ENCODE data around the gene PPIB. TPM values are rescaled to one million over a fixed set of nuclear protein-coding genes. Genes with fewer than 3 reads are reported as not detected.

Gene PPIB
- total RNA-seq, 1 experiment from 2014 or later: 410 TPM

DNA sequence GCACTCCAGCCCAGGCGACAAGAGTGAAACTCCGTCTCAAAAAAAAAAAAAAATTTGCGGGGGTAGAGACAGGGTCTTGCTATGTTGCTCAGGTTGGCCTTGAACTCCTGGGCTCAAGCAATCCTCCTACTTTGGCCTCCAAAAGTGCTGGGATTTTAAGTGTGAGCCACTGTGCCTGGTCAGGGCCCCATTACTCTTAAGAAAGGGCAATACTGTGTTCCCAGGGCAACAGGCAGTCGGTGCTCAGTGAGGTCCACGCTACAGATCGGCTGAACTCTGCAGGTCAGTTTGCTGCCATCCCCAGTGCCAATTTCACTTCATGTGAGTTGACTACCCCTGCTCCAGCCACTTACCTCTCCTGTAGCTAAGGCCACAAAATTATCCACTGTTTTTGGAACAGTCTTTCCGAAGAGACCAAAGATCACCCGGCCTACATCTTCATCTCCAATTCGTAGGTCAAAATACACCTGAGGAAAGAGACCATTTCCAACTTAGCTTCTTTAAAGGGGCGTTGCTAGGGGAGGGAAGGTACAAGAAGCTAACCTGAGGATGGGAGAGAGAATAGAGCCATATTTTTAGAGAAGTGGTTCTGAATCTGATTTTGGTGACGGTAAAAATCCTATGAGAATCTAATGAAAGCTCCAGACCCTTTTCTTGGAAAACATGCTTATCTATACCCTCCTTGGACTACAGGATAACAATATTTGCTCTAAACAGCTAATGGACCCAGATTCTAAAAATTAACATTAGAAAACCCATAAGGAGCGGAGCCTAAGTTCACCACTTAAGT lies 939 bp downstream of the PPIB start:
- TF ChIP-seq, protein P1, sequence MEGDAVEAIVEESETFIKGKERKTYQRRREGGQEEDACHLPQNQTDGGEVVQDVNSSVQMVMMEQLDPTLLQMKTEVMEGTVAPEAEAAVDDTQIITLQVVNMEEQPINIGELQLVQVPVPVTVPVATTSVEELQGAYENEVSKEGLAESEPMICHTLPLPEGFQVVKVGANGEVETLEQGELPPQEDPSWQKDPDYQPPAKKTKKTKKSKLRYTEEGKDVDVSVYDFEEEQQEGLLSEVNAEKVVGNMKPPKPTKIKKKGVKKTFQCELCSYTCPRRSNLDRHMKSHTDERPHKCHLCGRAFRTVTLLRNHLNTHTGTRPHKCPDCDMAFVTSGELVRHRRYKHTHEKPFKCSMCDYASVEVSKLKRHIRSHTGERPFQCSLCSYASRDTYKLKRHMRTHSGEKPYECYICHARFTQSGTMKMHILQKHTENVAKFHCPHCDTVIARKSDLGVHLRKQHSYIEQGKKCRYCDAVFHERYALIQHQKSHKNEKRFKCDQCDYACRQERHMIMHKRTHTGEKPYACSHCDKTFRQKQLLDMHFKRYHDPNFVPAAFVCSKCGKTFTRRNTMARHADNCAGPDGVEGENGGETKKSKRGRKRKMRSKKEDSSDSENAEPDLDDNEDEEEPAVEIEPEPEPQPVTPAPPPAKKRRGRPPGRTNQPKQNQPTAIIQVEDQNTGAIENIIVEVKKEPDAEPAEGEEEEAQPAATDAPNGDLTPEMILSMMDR (conservative IDR thresholded peaks at IDR 0.05; ENCODE audit: low read depth, low read length): no peak
- TF ChIP-seq EZH2phosphoT487 (IDR thresholded peaks at IDR 0.05; ENCODE audit: borderline replicate concordance, low read length) (no peak), EZH2 (IDR thresholded peaks at IDR 0.05; ENCODE audit: low read length, unreplicated experiment) (no peak)
- no peaks in the 10 kb centered on the region for H3K27me3 ChIP-seq (ENCODE audit: low read length)
- no peak overlapping the region for H2AFZ ChIP-seq (ENCODE audit: low read length)
- ATAC-seq: no peak
- peaks cover 35% of the 10 kb centered on the region for H3K79me2 ChIP-seq (ENCODE audit: low read length)
- peaks cover 25% of the 10 kb centered on the region for H3K36me3 ChIP-seq (ENCODE audit: low read depth, low read length)
- H4K20me1 ChIP-seq (ENCODE audit: low read length): 0 out of 2 replicates have a peak, but pooled peaks cover 19% of the 10 kb centered on the region
- BruUV-seq (replicated peaks): TSS peak; percentile 77
- peak overlapping the region; percentile 52; the same call in 1 of the 2 replicates for H3K27ac ChIP-seq (ENCODE audit: low read length)
- peaks cover 11% of the 10 kb centered on the region for H3K4me1 ChIP-seq (ENCODE audit: insufficient read depth, low read length)
- no peaks in the 10 kb centered on the region for H3K9me3 ChIP-seq (ENCODE audit: low read length)
- DNase-seq: no peak
- peak overlapping the region; percentile 97 for H3K4me2 ChIP-seq (ENCODE audit: low read length)
- POLR2A ChIA-PET (ENCODE audit: unreplicated experiment): no interaction called here
- H3K9me2 ChIP-seq (replicated peaks; ENCODE audit: low read length): no peaks in the 10 kb centered on the region
- CTCF ChIA-PET: no interaction called here
- intact Hi-C loops (cut with micrococcal nuclease): no loop called here
- H3K4me3 ChIP-seq (ENCODE audit: low read length): peak overlapping the region; percentile 86
- peaks cover 6% of the 10 kb centered on the region for H3F3A ChIP-seq (ENCODE audit: low read length, unreplicated experiment)
- H3K9ac ChIP-seq (ENCODE audit: low read length): peak overlapping the region; percentile 98

DNA sequence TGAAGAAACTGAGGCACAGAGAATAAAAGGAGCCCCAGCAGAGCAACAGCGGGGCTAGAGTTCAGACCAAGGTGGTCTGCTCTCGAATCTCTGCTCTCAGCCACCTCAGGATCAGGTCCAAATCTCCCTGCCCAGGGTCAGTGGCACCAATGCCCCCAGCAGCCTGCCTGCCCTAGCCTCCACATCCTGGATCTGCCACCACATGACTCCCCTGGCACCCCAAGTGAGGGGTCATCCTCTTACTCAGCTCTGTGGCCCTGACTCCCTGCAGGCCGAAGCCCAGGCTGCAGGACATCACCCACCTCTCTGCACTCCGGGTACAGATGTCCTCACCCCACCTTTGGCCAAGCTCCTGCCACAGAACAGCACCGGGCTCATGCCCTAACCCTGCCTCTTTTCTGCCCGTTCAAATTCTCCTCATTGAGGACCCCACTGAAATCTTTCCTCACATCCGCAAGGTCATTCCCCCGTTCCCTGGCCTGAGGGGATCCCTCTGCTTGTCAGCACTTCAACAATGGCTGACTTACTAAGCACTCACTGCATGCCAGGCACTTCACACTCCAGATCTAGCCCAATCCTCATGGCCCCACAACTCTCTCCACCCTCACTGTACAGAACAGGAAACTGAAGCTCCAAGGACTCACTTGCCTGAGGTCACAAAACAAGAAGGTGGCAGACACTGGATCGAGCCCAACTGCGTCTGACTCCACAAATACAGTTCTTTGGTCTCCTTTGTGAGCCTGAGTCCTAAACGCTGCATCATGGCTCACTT lies 4.3 kb downstream of the PPIB start:
- H2AFZ ChIP-seq (ENCODE audit: low read length): no peak overlapping the region
- no peak overlapping the region for H3K4me2 ChIP-seq (ENCODE audit: low read length)
- peaks cover 3% of the 10 kb centered on the region for H3F3A ChIP-seq (ENCODE audit: low read length, unreplicated experiment)
- DNase-seq (no peak), ATAC-seq (no peak)
- no peak overlapping the region for H3K4me3 ChIP-seq (ENCODE audit: low read length)
- peaks cover 3% of the 10 kb centered on the region for H3K4me1 ChIP-seq (ENCODE audit: insufficient read depth, low read length)
- ChIA-PET CTCF (no interaction called here), POLR2A (ENCODE audit: unreplicated experiment) (no interaction called here)
- TF ChIP-seq EZH2 (IDR thresholded peaks at IDR 0.05; ENCODE audit: low read length, unreplicated experiment) (no peak), EZH2phosphoT487 (IDR thresholded peaks at IDR 0.05; ENCODE audit: borderline replicate concordance, low read length) (no peak)
- TF ChIP-seq, protein P1 (conservative IDR thresholded peaks at IDR 0.05; ENCODE audit: low read depth, low read length): no peak
- H3K27ac ChIP-seq (ENCODE audit: low read length): no peak overlapping the region
- H4K20me1 ChIP-seq (ENCODE audit: low read length): 0 out of 2 replicates have a peak, but pooled peaks cover 19% of the 10 kb centered on the region
- H3K36me3 ChIP-seq (ENCODE audit: low read depth, low read length): peaks cover 31% of the 10 kb centered on the region
- H3K9ac ChIP-seq (ENCODE audit: low read length): no peak overlapping the region
- H3K79me2 ChIP-seq (ENCODE audit: low read length): peaks cover 35% of the 10 kb centered on the region
- no peaks in the 10 kb centered on the region for H3K27me3 ChIP-seq (ENCODE audit: low read length)
- intact Hi-C loops (cut with micrococcal nuclease): no loop called here
- no peaks in the 10 kb centered on the region for H3K9me2 ChIP-seq (replicated peaks; ENCODE audit: low read length)
- no TSS peak for BruUV-seq (replicated peaks)
- H3K9me3 ChIP-seq (ENCODE audit: low read length): no peaks in the 10 kb centered on the region

Measured in PC-3 (cell line).